Islet precursor cell (in vitro differentiated cells): Measurements from ENCODE around the gene SLC2A9.
A peak's percentile ranks its signal among the peaks of the same experiment; 100 is the strongest.

ENCODE experiments used
- DNase-seq: peaks from one replicate; pipeline ENCODE4 v3.0.0-alpha.2; 2018

Gene SLC2A9

GRCh38 chr4:10041036-10041435 is 19.7 kb upstream of the SLC2A9 start:
- no peak for DNase-seq

GRCh38 chr4:10040049-10040892 is 19.0 kb upstream of the SLC2A9 start:
- peak; percentile 17 for DNase-seq

- peak; percentile 6 for DNase-seq
Observed at GRCh38 chr4:10036807-10037342, 15.6 kb upstream of the SLC2A9 start.

- peak; percentile 40 for DNase-seq
Observed at GRCh38 chr4:10035130-10035529, 13.8 kb upstream of the SLC2A9 start.

GRCh38 chr4:10034612-10035104 is 13.4 kb upstream of the SLC2A9 start:
- DNase-seq: peak; percentile 28

GRCh38 chr4:10034136-10034535 is 12.8 kb upstream of the SLC2A9 start:
- no peak for DNase-seq

- no peak for DNase-seq
Observed at GRCh38 chr4:10033191-10033881, 12.0 kb upstream of the SLC2A9 start.

GRCh38 chr4:10032625-10033024 is 11.3 kb upstream of the SLC2A9 start:
- no peak for DNase-seq

- DNase-seq: no peak
Observed at GRCh38 chr4:10031668-10032590, 10.6 kb upstream of the SLC2A9 start.

GRCh38 chr4:10030972-10031667 is 9.8 kb upstream of the SLC2A9 start:
- DNase-seq: no peak

GRCh38 chr4:10029403-10029802 is 8.1 kb upstream of the SLC2A9 start:
- no peak for DNase-seq

- DNase-seq: peak; percentile 70
Observed at GRCh38 chr4:10028910-10029309, 7.6 kb upstream of the SLC2A9 start.

GRCh38 chr4:10026485-10026884 is 5.2 kb upstream of the SLC2A9 start:
- DNase-seq: no peak

GRCh38 chr4:10025230-10025806 is 4.0 kb upstream of the SLC2A9 start:
- DNase-seq: no peak

GRCh38 chr4:10024303-10024702 is 3.0 kb upstream of the SLC2A9 start:
- no peak for DNase-seq

GRCh38 chr4:10023806-10024205 is 2.5 kb upstream of the SLC2A9 start:
- peak; percentile 66 for DNase-seq

GRCh38 chr4:10023050-10023419 is 1.7 kb upstream of the SLC2A9 start:
- DNase-seq: no peak

- no peak for DNase-seq
Observed at GRCh38 chr4:10022346-10023049, 1.2 kb upstream of the SLC2A9 start.

- DNase-seq: no peak
Observed at GRCh38 chr4:10021653-10022023, 341 bp upstream of the SLC2A9 start.

GRCh38 chr4:10020106-10020505 is 1.2 kb downstream of the SLC2A9 start:
- DNase-seq: no peak

GRCh38 chr4:10019521-10020051 is 1.7 kb downstream of the SLC2A9 start:
- DNase-seq: no peak
